ENCODE results near the gene RGP1.
A peak's percentile ranks its signal among the peaks of the same experiment; 100 is the strongest.

RGP1 gene

DNA sequence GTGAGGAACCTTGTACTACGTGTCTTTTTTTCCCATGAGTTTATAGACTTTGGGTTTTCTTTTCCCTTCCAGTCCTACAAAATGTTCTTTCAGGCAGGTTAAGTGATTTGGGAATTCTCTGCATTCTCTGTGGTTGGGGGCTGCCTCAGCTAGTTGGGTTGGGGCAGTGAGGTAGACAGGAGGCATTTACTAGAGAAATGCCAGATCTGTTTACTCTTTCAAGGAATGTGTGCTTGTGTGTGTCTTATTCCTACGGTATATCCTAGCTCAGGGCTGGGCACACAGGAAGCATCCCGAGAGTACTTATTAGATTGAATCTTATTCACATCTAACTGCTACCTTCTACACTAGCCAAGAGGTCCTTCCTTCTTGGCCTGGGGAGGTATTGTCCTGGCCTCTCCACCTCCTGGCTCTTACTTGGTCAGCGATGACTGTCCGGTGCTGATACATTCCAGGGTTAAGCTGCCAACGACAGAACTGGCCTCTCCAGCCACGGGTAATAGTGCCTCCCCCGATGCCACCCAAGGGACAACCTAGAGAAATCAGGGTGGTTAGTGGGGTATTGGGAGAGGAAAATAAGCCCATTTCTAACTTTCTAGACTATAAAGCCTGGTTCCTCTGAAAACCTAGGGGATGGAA is 5.1 kb upstream of the RGP1 start:
- H3K9me3 Mint-ChIP-seq, result no peaks in the 10 kb centered on the region
- no peaks in the 10 kb centered on the region for H3K27me3 Mint-ChIP-seq
- peaks cover 59% of the 10 kb centered on the region for H3K4me1 Mint-ChIP-seq (ENCODE audit: low read depth)
- intact Hi-C loops (cut with micrococcal nuclease), result loop anchor here (1.0 kb wide), 1 partner anchor 11 kb away; no protein-coding TSS in a partner anchor
- peaks cover 89% of the 10 kb centered on the region for H3K36me3 Mint-ChIP-seq (ENCODE audit: low read depth)
- H3K4me3 Mint-ChIP-seq, result no peak overlapping the region
- peak overlapping the region; percentile 77 for H3K27ac Mint-ChIP-seq

DNA sequence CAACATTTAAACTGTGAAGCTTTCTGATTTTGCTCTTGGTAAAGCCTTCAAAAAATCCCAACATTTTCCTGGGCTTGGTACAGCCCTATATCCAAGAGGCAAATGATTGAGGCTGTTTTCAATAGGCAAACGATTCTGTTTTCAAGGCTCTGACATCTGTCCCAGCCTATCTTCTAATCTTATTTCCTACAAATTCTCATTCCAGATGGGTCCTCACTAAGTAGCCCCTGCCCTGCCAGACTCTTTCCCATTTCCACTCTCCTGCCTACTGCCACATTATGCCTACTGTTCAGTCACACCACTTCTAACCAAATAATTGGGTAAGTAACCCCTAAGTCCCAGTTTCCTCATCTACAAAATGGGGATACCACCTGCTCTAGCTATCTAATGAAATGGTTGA is 3.5 kb upstream of the RGP1 start:
- Mint-ChIP-seq H3K36me3 (ENCODE audit: low read depth) (peaks cover 83% of the 10 kb centered on the region), H3K9me3 (no peaks in the 10 kb centered on the region), H3K4me1 (ENCODE audit: low read depth) (peaks cover 68% of the 10 kb centered on the region), H3K27ac (peak overlapping the region; percentile 18), H3K4me3 (peak overlapping the region; percentile 92), H3K27me3 (no peaks in the 10 kb centered on the region)
- intact Hi-C loops (cut with micrococcal nuclease), result no loop called here

DNA sequence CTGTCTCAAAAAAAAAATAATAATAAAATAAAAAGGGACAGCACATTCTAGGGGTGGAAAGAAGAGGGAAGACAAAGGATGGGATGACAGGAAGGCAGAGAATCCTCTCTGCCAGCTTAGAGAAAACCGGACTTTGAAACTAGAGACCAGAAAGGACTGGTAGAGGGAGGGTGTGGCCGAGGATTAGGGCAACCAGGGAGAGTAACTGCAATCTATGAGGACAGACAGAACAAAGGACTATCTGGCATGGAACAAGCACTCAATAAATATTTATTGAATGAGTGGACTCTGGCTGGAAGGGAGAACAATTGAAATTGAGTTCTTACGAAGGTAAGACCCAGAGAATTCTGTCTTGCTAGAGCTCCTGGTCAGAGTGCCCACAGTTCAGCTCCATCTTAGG is 2.5 kb upstream of the RGP1 start:
- H3K9me3 Mint-ChIP-seq, result no peaks in the 10 kb centered on the region
- peaks cover 83% of the 10 kb centered on the region for H3K36me3 Mint-ChIP-seq (ENCODE audit: low read depth)

DNA sequence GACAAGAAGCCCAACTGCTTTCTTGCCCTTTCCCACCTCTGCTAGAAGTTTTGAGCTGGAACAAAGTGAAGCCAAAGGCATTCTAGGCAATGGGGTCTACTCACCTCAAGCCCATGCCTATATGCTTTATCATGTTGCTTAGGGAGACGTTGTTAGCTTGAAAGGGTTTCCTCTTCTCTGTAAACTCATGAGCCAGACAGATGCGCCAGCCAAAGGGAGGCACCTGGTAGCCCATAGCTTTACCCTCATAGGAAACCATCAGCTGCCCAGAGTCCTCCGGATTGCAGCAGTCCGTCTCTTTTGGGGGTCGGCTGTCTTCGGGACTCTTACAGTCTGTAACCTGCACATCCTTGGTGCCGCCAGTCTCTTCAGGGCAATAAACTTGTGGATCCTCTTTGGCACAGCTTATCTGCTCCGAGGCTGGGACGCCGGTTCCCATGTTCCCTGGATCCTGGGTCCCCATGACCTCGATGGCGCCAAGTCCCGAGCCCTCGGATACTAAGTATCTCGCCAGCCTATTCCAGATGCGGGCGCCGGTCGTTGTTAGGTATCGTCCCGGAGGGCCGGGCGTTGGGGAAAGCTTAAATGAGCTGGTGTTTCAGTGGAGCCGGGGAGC is 737 bp upstream of the RGP1 start:
- H3K4me1 Mint-ChIP-seq (ENCODE audit: low read depth), result peaks cover 53% of the 10 kb centered on the region
- intact Hi-C loops (cut with micrococcal nuclease), result loop anchor here (1.0 kb wide), 1 partner anchor 15 kb away; no protein-coding TSS in a partner anchor
- no peaks in the 10 kb centered on the region for H3K9me3 Mint-ChIP-seq
- H3K4me3 Mint-ChIP-seq, result peak overlapping the region; percentile 92
- peak overlapping the region; percentile 85 for H3K27ac Mint-ChIP-seq
- H3K36me3 Mint-ChIP-seq (ENCODE audit: low read depth), result peaks cover 88% of the 10 kb centered on the region
- H3K27me3 Mint-ChIP-seq, result no peaks in the 10 kb centered on the region

More for the DNA sequence above, 2.5 kb upstream of the RGP1 start:
- Mint-ChIP-seq H3K27me3 (no peaks in the 10 kb centered on the region), H3K4me3 (peak overlapping the region; percentile 92), H3K27ac (no peak overlapping the region), H3K4me1 (ENCODE audit: low read depth) (peaks cover 67% of the 10 kb centered on the region)
- intact Hi-C loops (cut with micrococcal nuclease), result no loop called here

DNA sequence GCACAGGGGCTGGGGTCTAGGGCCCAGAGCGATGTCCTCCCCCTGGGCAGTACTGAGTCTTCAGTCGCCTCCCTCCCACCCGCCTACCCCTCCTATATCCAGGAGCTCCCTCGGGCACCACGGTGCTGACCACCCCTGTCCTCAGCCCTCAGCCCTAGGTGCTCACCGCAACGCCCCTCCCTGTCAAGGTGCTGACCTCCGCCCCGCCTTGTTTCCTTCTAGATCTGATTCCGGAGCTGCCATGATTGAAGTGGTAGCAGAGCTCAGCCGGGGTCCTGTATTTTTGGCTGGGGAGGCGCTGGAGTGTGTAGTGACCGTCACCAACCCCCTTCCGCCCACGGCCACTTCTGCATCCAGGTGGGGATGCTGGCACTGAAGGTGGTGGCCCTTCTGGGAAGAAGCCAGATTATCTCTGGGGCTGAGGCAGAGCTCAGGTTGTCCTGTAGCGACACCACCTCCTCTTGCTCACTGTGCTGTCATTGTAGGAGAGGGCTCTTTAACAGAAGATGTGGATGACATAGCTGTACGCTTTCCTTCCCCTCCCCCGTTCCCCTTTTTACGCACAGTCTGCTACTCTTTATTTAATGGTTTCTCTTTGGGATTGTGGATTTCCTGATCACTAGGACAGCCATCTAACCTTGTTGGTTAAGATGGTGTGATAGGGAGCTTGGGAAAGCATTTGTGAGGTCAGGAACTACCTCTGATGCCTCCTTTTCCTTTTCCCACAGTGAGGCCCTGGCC is 598 bp downstream of the RGP1 start:
- intact Hi-C loops (cut with micrococcal nuclease), result no loop called here
- H3K36me3 Mint-ChIP-seq (ENCODE audit: low read depth), result peaks cover 88% of the 10 kb centered on the region
- peak overlapping the region; percentile 85 for H3K27ac Mint-ChIP-seq
- H3K9me3 Mint-ChIP-seq, result no peaks in the 10 kb centered on the region
- H3K27me3 Mint-ChIP-seq, result no peaks in the 10 kb centered on the region
- H3K4me3 Mint-ChIP-seq, result peak overlapping the region; percentile 89
- peaks cover 40% of the 10 kb centered on the region for H3K4me1 Mint-ChIP-seq (ENCODE audit: low read depth)

DNA sequence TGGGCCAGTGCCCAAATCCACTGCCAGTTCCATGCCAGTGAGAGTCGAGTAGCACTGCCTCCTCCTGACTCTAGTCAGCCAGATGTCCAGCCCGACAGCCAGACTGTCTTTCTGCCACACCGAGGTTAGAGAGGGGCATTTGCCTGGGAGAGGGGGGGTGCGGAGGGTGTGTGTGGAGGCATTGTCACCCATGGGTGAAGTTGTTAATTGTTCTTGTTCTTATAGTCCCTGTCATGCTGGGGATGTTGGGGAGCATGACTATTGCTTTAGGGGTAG is 1.1 kb downstream of the RGP1 start:
- Mint-ChIP-seq H3K4me1 (ENCODE audit: low read depth) (peaks cover 36% of the 10 kb centered on the region), H3K4me3 (peak overlapping the region; percentile 89), H3K9me3 (no peaks in the 10 kb centered on the region), H3K27me3 (no peaks in the 10 kb centered on the region), H3K27ac (peak overlapping the region; percentile 85), H3K36me3 (ENCODE audit: low read depth) (peaks cover 83% of the 10 kb centered on the region)
- intact Hi-C loops (cut with micrococcal nuclease), result no loop called here

DNA sequence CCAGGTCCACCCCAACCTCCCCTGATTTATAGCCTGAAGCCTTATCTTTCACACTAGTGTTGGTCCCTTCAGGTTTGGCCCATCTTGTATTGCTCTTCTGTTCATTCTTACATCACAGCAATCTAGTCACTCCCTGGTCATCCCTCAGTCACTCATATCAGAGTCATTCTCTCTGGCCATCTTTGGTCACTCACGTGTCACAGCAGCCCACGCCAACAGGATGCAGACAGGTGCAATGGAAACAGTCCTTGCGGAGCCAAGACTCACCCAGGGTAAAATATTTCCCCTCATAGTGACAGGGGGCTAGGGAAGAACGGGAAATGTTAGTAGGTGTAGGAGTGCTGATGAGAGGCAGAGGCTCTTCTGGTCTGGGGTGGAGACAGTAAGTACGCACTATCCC is 4.4 kb downstream of the RGP1 start:
- intact Hi-C loops (cut with micrococcal nuclease), result no loop called here
- Mint-ChIP-seq H3K27ac (no peak overlapping the region), H3K4me3 (no peak overlapping the region), H3K27me3 (peaks cover 7% of the 10 kb centered on the region), H3K4me1 (ENCODE audit: low read depth) (peaks cover 32% of the 10 kb centered on the region), H3K9me3 (no peaks in the 10 kb centered on the region), H3K36me3 (ENCODE audit: low read depth) (peaks cover 56% of the 10 kb centered on the region)

DNA sequence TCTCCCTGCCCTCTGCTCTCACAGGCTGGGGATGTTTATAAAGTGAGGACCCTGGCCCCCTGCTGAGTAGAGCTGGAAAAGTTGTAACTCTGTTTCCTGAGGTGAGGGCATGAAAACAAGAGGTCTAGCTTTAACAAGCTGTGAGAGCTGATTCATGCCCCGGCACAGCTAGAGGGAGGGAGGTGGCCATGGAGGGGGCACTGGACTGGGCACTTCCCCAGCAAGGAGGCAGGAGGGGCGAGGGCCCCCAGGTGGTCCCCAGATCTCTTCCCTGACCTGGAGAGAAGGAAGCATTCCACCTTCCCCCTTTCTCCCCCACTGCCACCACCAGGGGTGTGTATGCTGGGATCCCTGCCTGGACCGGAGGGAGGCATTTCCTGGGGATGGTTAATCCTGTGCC is 5.2 kb downstream of the RGP1 start, which contains the start of gene MSMP:
TSS of gene MSMP (minus strand) at position 13 of the 400 bp plus-strand sequence. CDS start 147 bp downstream, outside the sequence.
- peaks cover 9% of the 10 kb centered on the region for H3K27me3 Mint-ChIP-seq
- no peak within 1 kb of the TSS for H3K4me3 Mint-ChIP-seq
- intact Hi-C loops (cut with micrococcal nuclease), result no loop called here
- H3K27ac Mint-ChIP-seq, result no peak within 1 kb of the TSS
- no peaks in the 10 kb centered on the region for H3K9me3 Mint-ChIP-seq
- peaks cover 37% of the 10 kb centered on the region for H3K4me1 Mint-ChIP-seq (ENCODE audit: low read depth)
- H3K36me3 Mint-ChIP-seq (ENCODE audit: low read depth), result peaks cover 49% of the 10 kb centered on the region

DNA sequence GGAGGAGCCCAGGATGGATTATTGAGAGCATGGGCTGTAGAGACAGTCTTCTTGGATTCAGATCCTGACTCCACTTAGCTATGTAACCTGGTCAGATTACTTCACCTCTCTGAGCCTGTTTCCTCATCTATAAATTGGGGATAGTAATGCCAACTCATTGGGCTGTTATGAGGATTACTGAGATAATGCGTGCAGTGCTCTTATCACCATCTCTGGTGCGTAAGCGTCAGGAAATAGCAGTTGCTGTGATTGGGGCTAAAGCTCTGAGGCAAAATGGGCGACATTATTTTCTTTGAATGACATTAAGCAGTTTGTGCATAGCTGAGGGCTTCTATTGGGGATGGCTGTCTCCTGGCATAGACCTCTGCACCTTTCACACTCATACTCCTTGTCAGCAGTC is 6.0 kb downstream of the RGP1 start:
- peaks cover 9% of the 10 kb centered on the region for H3K27me3 Mint-ChIP-seq
- intact Hi-C loops (cut with micrococcal nuclease), result no loop called here
- H3K4me1 Mint-ChIP-seq (ENCODE audit: low read depth), result peaks cover 31% of the 10 kb centered on the region
- no peak overlapping the region for H3K4me3 Mint-ChIP-seq
- no peaks in the 10 kb centered on the region for H3K9me3 Mint-ChIP-seq
- no peak overlapping the region for H3K27ac Mint-ChIP-seq
- H3K36me3 Mint-ChIP-seq (ENCODE audit: low read depth), result peaks cover 42% of the 10 kb centered on the region

DNA sequence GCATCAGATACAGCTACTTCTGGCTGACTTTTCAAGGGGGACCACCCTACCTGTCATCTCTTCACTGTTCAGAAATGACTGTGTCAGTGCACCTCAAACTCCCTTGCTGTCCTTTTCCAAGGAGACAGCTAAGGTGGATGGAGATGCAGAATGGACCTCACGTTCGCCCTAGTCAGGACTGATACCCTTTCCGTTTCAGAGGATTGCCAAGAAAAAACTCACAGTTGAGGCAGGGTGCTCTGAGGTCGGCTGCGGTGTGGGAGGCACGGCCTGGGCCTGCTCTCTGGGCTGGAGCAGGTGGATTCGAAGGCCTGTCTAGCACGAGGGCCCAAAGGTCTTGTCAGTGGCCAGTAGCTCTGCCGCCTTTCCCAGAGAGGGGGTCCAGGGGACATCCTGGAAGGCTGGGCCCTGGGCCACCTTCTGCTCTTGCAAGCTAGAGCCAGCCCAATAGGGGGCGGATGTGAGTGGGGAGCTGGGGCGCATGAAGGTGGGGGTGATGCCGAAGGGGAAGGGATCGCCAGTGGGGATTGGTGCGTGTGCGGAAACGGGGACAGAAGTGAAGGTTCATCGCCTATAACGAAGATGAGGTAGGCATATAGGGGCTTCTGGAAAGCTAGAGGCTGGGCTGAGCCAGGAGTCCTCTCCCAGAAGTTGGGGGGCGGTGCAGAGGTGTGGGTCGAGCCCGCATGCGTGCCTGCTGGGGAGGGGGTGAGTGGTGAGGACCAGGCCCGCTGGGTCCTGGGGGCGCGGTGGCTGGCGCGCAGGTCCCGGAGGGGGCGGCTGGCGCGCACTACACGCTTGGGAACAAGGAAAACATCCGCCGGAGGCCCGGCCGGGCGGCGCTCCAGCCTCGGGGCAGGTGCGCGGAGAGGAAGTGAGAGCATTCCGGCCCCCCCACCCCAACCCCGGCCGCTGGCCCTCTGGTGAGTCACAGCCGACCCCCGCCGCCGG is 7.5 kb downstream of the RGP1 start:
- peaks cover 32% of the 10 kb centered on the region for H3K36me3 Mint-ChIP-seq (ENCODE audit: low read depth)
- H3K9me3 Mint-ChIP-seq, result no peaks in the 10 kb centered on the region
- peak overlapping the region; percentile 38 for H3K27ac Mint-ChIP-seq
- peak overlapping the region; percentile 71 for H3K4me3 Mint-ChIP-seq
- peaks cover 33% of the 10 kb centered on the region for H3K4me1 Mint-ChIP-seq (ENCODE audit: low read depth)
- H3K27me3 Mint-ChIP-seq, result peaks cover 9% of the 10 kb centered on the region
- intact Hi-C loops (cut with micrococcal nuclease), result no loop called here

DNA sequence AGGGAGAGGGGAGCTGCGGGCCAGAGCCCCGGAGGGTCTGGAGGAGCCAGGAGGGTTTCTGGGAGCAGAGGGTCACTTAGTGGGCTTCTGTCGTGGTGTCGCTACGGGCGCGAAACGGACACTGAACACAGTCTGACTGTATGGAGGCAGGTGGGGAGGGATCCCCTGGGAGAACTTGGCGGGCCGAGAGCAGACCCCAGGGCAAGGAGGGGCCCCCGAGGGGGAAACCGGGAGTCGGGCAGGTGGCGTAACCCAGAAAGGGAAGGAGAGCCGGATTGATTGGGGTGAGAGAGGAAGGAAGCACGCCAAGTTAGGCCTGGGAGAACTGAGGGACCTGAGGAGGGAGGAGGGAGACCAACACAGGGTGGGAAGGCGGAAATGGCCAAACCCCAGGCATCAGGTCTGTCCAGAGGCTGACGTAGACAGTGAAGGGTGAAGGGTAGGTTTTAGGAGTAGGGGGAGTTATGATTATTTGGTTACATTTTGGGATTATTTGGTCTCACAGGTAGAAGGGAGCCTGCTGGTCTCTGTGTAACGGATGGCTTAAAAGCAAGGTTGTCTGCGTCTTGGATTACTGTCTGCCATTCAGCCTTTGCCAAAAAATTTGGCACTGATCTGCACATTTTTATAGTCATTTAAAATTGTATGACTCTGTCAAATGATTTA is 8.3 kb downstream of the RGP1 start:
- peaks cover 33% of the 10 kb centered on the region for H3K4me1 Mint-ChIP-seq (ENCODE audit: low read depth)
- H3K36me3 Mint-ChIP-seq (ENCODE audit: low read depth), result peaks cover 24% of the 10 kb centered on the region

DNA sequence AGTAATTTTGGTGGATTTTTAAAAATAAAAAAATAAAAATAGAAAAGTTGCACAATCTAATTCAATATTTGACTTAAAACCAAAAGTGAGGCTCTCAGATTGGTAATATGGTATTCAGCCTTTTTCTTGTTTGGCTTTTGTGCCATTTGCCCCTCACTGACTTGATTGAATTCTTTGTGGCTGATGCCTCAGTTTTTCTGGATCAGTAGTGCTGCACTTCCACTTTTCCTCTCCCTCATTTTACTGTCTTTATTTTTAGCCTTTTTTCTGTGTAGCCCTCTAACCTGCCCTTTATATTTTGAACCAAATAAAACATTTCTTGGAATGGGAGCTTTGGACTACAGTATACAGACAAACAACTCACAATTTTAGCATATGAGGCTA is 8.8 kb downstream of the RGP1 start:
- H3K27ac Mint-ChIP-seq, result no peak overlapping the region
- H3K4me3 Mint-ChIP-seq, result no peak overlapping the region
- intact Hi-C loops (cut with micrococcal nuclease), result no loop called here
- H3K4me1 Mint-ChIP-seq (ENCODE audit: low read depth), result peaks cover 33% of the 10 kb centered on the region
- H3K36me3 Mint-ChIP-seq (ENCODE audit: low read depth), result peaks cover 18% of the 10 kb centered on the region
- H3K9me3 Mint-ChIP-seq, result no peaks in the 10 kb centered on the region
- H3K27me3 Mint-ChIP-seq, result peaks cover 10% of the 10 kb centered on the region

More for the DNA sequence above, 8.3 kb downstream of the RGP1 start:
- Mint-ChIP-seq H3K9me3 (no peaks in the 10 kb centered on the region), H3K27me3 (peaks cover 10% of the 10 kb centered on the region), H3K27ac (no peak overlapping the region), H3K4me3 (peak overlapping the region; percentile 71)
- intact Hi-C loops (cut with micrococcal nuclease), result no loop called here

DNA sequence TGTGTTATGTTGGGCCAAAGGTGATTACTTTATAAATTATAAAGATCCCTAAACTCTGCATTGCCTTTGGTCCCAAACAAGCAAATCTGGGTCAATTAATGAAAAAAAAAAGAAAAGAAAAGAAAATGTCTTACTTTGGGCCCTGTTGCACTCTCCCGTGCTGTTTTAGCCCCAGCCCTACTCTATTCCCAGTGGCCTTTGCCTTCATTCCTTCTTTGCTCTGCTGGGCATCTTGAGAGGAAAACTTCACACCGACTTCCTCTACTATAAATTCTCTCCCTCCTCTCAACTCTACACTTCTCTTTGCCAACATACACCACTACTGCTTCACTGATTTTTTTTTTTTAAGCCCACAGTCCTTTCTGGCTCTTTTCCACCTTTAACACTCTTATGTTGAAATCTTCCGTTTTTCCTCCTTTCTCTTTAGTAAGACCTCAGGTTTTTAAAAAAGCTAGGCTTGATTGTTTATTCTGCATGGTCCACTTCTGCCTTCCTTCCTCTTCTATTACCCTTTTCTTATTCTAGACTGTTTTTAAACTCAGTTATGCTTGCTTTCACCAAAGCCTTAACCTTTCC is 9.5 kb downstream of the RGP1 start:
- no peak overlapping the region for H3K27ac Mint-ChIP-seq
- H3K4me3 Mint-ChIP-seq, result no peak overlapping the region
- H3K36me3 Mint-ChIP-seq (ENCODE audit: low read depth), result peaks cover 12% of the 10 kb centered on the region
- intact Hi-C loops (cut with micrococcal nuclease), result no loop called here
- H3K9me3 Mint-ChIP-seq, result no peaks in the 10 kb centered on the region
- peaks cover 10% of the 10 kb centered on the region for H3K27me3 Mint-ChIP-seq
- peaks cover 33% of the 10 kb centered on the region for H3K4me1 Mint-ChIP-seq (ENCODE audit: low read depth)

Measured in dendritic cell treated with granulocyte-macrophage colony-stimulating factor and Interleukin-4, amounts not matched to agents 40 ng/mL and 50 ng/mL, for 4 days (primary cell).